HG03060 (cell line): ENCODE data around the gene C1QTNF6.

ENCODE experiments used
- ATAC-seq: cut with Tn5 transposase; IDR thresholded peaks from one replicate; pipeline ENCODE4 v1.9.1; 2021; ENCODE audit warnings: low read depth, moderate number of reproducible peaks; ENCODE audit not compliant: unreplicated experiment

Gene C1QTNF6

DNA sequence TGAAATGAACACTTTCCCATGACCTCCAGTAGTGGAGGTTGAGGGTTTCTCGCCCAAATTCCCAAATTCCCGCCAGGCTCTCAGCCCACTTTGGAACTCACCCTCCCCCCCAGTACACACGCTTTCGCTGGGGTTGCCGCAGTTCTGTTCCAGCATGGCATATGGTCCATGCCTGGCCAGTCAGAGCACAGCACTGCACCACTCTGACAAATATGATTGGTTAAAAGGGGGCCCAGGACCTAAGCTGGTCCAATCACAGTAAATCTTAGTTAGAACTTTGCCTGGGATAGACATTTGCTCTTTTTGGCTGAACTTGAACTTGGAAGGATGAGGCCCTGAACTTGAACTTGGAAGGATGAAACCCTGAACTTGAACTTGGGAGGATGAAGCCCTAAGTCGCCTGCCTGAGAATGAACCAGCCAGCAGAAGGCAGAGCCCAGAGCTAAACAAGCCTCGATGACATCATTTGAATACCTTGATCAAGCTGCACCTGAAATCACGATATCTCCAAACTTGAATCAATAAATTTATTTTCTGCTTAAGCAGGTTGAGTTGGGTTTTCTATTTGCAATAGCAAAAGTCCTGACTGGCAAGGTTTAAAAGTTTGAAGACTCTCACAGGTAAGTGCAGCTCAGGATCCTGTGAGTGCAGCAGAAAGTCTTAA is 36.8 kb upstream of the C1QTNF6 start:
- no peak for ATAC-seq

DNA sequence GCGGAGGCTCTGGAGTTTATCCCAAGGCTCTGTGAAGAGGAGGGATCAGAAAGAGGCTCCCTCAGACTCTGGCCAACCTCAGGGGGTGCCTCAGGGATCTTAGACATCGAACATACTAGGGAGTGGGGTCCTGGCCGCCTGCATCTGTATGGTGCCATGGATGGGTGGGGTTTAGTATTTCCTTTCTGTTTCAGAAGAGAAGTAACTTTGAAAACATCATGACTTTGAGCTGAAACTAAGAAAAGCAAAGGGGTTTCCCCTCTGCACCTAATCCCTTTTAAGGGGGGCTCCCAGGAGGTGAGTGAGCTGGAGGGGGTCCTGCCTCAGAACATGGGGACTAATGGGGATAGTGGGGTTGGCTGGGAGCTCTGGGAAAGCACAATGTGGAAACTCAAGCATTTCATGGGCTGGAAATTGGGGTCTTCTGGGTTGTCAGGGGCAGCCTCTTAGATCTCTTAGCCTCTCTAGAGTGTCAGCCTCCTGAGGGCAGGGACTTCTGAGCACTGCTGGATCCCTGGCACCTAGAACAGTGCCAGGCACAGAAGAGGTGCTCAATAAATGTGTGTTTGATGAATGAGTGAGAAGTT is 36.0 kb upstream of the C1QTNF6 start:
- ATAC-seq = no peak

DNA sequence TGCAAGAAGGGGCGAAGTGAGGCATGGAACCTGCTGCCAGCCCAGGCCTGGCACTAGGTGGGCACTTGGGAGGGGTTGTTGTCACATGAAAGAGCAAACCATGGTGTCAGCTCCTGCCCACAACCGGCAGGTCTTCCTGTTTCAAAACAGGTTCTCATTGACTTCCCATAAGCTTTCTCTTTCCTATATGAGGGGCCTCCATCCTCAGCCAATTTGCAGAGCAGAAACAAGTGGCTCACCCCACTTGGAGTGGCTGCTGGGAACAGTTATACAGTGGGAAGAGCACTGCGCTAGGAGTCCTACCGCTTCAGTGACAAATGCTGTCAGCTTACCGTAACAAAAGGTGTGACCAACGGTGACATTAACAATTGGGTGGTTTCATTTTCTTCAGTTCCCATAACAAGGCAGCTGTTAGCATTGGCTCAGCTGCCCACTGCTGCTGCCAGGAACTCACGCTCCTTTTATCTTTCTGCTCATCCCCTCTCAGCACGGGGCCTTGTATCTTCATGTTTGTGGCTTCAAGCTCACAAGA is 34.5 kb upstream of the C1QTNF6 start:
- ATAC-seq = no peak

GRCh38 chr22:37221424-37222333 is 33.6 kb upstream of the C1QTNF6 start:
- no peak for ATAC-seq

DNA sequence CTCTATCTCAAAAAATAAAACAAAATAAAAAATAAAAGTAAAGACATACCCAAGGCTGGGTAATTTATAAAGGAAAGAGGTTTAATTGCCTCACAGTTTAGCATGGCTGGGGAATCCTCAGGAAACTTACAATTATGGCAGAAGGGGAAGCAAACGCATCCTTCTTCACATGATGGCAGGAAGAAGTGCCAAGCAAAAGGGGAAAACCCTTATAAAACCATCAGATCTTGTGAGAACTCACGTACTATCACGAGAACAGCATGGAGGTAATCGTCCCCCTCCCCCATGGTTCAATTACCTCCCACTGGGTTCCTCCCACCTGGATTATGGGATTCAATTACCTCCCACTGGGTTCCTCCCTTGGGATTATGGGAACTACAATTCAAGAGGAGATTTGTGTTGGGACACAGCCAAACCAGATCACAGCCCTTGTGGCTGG is 32.5 kb upstream of the C1QTNF6 start:
- no peak for ATAC-seq

DNA sequence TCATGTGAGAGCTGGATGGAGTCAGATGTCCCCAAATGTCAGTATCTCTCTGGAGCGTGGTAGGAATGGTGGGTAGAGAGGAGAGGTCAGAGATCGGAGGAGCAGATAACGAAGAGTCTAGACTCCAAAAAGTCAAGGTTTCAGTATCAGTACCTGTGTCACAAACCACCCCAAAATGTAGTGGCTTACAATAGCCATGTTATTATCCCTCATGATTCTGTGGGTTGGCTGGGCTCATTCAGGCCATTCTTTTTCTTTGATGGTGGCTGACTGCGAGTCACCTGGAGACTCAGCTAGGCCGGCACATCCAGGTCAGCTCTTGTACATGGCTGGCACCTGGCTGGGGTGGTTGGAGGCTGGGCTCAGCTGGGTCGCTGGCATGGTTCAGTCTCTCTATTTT is 31.5 kb upstream of the C1QTNF6 start:
- no peak for ATAC-seq

DNA sequence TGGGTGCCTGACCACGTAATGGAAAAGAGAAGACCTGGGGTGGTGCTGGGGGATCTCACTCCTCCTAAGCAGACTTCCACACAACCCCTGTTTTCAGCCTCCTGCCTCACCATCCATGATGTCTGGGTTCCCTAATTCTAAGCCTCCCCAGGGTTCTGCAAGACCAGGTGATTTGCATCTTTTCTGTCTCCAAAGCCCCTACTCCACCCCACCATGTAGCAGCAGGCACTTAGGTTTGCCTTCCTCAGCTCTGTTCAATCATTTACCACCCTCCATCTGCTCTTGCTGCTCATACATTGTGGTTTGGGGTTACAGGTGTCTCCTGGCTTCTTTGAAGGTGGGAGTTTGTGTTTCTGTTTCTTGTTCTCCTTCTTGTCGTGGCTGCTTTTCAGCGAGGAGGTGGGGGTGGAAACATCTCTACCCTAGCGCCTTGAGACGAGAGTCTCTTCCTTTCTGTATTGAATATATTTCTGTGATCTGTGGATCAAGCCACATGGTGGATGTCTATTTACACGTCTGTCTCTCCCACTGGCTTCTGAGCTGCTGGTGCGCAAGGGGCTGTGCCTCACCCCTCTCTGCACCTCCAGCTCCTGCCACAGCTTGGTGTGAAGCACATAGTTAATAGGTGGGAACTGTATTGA is 30.8 kb upstream of the C1QTNF6 start:
- ATAC-seq = peak; percentile 74

DNA sequence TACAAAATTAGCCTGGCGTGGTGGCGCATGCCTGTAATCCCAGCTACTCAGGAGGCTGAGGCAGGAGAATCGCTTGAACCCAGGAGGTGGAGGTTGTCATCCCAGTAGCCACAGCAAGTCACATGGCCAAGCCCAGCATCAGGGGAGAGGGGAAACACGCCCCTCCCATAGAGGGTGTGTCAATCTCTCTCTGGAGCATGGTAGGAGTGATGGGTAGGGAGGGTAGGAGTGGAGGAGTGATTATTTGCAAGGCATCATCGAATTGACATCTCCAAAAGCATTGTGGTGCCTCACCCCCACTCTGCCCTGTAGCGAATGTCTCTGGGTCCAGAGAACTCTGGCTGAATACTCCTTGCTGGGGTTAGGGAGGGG is 30.3 kb upstream of the C1QTNF6 start:
- ATAC-seq = no peak

- ATAC-seq = no peak
Observed at GRCh38 chr22:37215890-37216289, 27.8 kb upstream of the C1QTNF6 start.

DNA sequence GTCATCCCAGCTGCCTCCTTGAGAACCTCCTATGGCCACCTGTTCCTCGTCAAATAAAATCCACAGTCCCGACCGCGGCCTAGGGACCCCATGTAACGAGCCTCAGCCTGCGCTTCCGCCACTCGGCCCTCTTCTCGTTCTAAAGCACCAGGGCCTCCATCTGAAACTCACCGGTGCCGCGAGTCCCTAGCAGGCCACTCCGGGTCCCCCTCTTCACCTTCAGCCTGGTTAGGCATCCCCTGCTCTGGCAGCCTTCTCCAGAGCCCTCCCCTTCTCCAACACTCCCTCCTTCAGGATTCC is 26.6 kb upstream of the C1QTNF6 start:
- ATAC-seq = no peak

DNA sequence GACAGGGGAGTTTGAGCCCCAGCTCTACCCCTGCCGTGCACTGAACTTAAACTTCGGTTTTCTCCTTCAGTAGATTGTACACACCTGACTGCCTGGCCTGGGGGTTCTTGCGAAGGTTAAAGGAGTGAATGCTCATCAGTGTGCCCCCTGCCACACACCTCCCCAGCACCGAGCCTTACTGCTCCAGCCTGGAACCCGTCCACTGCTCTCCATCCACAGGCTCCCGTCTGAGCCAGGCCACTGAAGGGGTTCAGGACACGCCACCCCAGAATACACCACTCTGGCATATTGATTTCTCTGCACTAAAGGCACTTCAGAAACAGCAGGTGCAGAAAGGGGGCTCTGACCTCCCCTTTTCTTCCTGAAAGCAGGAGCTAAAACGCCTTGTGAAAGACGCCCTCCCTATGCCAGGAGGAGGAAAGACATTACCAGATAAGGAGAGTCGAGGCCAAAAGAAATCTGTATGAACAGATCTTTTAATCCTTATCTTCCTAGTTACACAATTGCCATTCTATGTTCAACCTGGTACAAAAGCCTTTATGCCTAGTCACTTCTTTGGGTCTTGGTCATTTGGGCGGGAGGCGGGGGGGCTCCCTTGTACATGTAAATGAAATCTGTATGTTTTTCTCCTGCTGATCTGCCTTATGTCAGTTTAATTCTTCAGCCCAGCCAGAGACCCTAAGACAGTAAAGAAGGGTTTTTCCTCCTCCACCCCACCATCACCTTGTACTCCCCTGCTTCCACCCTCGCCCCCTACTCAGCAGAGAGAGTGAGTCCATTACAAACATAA is 26.1 kb upstream of the C1QTNF6 start:
- no peak for ATAC-seq

GRCh38 chr22:37213218-37213855 is 25.3 kb upstream of the C1QTNF6 start:
- no peak for ATAC-seq

DNA sequence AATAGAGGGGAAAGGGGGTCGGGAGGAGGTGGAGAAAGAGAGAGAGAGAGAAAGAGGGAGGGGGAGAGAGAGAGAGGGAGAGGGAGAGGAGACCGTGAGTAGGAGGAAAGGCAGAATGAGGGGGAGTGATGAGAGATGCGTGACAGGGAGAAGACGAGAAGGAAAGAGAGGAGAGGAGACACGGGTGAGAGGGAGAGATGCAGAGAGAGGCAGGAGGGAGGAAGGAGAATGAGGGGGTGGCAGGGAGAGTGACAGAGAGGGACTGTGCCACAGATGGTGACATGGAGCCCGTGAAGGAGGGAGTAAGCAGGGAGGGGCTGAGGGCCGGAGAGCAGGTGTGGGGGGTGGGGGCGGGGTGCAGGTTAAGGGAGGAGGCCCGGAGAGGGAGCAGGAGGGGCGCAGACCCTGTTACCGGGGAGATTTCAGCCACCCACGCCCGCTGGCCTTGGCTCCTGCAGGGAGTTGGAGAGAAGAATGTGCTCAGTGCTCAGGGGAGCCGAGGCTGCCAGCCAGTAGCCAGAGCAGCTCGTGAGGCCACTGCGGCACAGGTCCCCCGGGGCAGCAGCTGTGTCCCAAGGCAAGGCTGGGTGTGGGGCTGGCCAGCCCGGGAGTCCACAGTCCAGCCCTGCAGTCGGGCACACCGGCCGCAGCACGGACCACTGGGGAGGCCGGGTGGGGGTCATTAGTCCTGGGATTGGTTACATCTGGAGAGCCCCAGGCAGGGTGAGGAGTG is 24.3 kb upstream of the C1QTNF6 start, which contains the start of gene SSTR3:
Gene SSTR3, minus strand, starts transcription at position 304 of the 733 bp plus-strand sequence. CDS start 4,674 bp downstream, outside the sequence.
- ATAC-seq = no peak

- ATAC-seq = no peak
Observed at GRCh38 chr22:37211866-37212173, 23.8 kb upstream of the C1QTNF6 start.

DNA sequence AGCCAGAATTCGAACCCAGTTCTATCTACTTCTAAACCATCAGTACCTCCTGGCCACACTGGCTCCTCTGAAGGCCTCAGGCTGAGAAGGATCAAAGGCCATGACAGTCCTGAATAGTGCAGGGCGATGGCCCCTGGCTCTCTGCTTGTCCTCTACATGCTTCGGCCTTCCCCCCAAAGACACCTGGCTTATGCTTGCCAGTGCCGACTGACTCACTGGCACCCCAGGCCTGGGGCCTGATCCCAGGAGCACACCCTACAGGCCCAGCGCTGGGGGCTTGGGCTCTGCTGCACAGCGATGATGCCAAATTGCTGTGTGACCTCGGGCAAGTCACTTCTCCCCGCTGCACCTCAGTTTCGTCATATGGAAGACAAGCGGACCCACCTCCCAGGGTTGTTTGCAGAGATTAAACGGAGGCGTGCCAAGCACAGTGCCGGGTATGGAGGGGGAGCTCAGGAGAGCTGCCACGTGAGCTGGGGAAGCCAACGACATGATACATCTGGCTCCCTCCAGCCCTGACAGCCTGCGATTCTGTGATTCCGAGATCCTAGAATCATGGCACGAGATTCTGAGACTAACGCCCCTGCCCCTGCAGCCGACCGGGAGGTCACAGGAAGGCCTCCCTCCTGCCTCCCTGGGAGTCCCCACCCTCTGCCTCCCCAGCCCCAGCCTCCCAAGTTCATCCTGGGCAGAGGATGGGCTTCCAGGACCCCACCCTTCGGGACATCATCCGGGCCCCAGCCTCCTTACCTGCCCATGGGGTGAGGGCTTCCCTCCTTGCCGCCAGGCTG is 23.2 kb upstream of the C1QTNF6 start:
- no peak for ATAC-seq

- no peak for ATAC-seq
Observed at GRCh38 chr22:37210041-37210803, 22.2 kb upstream of the C1QTNF6 start.

- no peak for ATAC-seq
Observed at GRCh38 chr22:37209140-37209845, 21.2 kb upstream of the C1QTNF6 start.
